Epithelial cell of proximal tubule (primary cell): Measurements from ENCODE around the gene PHRF1. TPM values are rescaled to one million over a fixed set of nuclear protein-coding genes. Genes with fewer than 3 reads are reported as not detected.

Source experiments
- DNase-seq: peaks from one replicate; pipeline ENCODE4 v3.0.0-alpha.2; 2011; ENCODE audit warnings: low read depth
- H3K4me3 ChIP-seq: 2 replicates; pipeline ENCODE4 v1.5.1; 2011; ENCODE audit warnings: low read depth, mild to moderate bottlenecking, low read length
- total RNA-seq: library from RNA; depleted of rRNA; stranded (reverse); fragments of >200 nt; gene quantifications from 2 replicates; pipeline ENCODE4 v1.2.3, GENCODE V29; 2015
- TF ChIP-seq, protein P1 (sequence below): conservative IDR thresholded peaks from 2 replicates; pipeline ENCODE4 v1.5.1; 2012; ENCODE audit warnings: low read depth, mild to moderate bottlenecking, low read length

The PHRF1 gene
- total RNA-seq, 1 donor from 2014 or later, result 24.2 TPM

DNA sequence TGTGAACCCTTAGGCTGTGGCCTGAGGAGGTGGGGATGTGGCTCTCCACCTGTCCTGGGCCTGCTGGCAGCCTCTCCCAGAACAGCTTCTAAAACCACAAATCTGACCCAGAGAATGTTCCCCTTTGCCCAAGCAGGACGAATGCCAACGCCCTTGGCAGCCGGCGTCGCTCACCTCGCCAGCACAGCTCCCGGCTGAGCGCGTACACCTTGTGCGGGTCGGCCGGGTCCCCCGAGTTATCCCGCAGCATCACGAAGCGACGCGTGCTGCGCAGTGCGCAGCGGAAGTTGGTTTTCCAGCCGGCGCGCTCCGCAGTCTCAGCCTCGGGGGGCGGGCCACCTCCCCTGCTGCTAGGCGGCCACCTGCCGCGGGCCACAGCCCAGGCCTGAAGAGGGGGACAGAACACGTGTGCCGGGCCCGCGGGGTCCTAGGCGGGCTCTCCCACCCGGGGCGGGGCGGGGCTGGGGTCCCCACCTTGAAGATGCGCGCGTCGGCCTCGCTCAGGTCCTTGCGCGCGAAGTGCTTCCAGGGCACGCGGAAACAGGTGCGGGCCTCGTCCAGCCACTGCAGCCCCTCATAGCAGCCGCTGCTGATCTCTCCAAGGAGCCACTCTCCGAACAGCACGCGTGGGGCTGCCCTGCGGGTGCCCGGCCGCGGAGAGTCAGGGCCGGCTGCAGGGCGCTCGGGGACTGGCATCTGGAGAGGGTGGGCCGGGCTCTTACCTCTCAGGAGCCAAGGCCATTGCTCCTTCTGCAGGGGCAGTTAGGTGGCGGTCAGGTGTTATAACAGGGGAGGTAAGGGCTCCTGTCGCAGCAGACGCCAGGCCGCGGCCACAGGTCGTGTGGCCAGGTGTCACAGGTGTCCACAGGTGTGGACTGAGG, 38.6 kb downstream of the PHRF1 start:
- DNase-seq, result no peak
- TF ChIP-seq, protein P1, sequence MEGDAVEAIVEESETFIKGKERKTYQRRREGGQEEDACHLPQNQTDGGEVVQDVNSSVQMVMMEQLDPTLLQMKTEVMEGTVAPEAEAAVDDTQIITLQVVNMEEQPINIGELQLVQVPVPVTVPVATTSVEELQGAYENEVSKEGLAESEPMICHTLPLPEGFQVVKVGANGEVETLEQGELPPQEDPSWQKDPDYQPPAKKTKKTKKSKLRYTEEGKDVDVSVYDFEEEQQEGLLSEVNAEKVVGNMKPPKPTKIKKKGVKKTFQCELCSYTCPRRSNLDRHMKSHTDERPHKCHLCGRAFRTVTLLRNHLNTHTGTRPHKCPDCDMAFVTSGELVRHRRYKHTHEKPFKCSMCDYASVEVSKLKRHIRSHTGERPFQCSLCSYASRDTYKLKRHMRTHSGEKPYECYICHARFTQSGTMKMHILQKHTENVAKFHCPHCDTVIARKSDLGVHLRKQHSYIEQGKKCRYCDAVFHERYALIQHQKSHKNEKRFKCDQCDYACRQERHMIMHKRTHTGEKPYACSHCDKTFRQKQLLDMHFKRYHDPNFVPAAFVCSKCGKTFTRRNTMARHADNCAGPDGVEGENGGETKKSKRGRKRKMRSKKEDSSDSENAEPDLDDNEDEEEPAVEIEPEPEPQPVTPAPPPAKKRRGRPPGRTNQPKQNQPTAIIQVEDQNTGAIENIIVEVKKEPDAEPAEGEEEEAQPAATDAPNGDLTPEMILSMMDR, result no peak
- peak overlapping the region; percentile 82 for H3K4me3 ChIP-seq

DNA sequence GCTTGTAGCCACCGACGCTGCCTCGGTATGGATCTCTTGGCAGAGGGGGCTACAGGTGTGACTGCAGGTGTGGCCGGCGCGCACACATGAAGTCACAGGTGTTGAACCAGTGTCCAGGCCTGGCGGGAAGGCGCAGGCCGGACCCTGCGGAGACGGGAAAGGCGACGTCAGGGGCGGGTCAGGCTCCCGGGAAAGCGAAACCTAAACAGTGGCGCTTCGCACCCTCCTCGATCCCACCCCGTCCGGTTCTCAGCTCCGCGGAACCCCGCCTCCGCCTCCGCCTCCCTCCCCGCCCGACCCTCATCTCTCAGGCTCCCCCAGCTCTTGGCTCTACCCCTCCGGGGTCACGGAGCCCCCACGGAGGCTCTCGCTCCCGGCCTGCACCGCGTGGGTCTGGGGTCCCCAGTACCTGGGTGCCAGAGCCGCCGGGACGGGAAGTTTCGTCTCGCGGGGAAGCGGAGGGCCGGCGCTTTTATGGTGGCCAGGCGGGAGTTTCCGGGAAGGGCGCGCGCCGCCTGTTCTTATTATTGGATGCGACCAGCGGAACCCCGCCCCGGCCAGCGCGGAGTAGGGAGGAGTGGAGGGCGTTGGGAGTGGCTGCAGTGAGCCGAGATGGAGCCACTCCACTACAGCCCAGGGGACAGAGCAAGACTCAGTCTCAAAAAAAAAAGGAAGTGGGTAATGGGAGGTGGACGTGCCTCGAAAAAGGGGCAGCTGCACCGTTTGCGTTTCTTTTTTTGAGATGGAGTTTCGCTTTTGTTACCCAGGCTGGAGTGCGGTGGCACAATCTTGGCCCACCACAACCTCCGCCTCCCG, 39.4 kb downstream of the PHRF1 start, which contains the start of gene IRF7:
TSS of gene IRF7 (minus strand) at position 447 of the 816 bp plus-strand sequence. CDS start 586 bp downstream, outside the sequence.
- DNase-seq, result peak; percentile 12
- TF ChIP-seq, protein P1, result no peak

DNA sequence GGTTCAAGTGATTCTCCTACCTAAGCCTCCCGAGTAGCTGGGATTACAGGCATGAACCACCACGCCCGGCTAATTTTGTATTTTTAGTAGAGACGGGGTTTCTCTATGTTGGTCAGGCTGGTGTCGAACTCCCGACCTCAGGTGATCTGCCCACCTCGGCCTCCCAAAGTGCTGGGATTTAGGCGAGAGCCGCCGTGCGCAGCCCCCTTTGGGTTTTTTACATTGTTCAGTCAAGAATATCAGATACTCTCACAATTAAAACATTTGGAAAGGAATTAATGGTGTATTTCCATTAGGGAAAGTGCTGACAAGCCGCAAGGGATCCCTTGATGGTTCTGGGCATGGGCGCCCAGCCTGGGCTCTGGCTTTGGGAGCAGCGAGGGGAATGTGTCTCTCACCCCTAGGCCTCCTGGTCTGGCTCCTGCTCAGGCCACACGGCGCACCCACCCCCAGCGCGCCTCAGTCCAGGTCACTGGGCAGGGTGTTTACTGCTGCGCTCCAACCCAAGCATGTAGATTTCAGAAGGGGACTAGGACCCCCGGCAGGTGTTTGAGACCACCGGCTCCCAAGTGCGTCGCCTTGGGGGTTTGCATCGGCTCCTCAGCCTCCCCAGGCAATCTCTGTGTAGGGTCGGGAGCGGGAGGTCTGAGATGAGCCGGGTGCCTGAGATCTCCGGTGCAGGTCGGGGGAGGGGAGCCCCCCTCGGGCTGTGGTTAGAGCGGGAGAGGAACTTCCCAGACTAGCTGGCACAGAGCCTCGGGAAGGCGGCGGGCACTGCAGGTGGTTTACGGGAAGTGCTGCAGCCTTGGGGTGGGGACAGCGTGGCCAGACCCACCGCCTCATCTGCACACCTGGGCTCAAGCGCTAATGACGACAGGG, 40.3 kb downstream of the PHRF1 start:
- TF ChIP-seq, protein P1, result no peak
- no peak for DNase-seq
- H3K4me3 ChIP-seq, result peak overlapping the region; percentile 82

More for the DNA sequence above, 39.4 kb downstream of the PHRF1 start, which contains the start of gene IRF7:
- peak within 1 kb of the TSS; percentile 82 for H3K4me3 ChIP-seq

DNA sequence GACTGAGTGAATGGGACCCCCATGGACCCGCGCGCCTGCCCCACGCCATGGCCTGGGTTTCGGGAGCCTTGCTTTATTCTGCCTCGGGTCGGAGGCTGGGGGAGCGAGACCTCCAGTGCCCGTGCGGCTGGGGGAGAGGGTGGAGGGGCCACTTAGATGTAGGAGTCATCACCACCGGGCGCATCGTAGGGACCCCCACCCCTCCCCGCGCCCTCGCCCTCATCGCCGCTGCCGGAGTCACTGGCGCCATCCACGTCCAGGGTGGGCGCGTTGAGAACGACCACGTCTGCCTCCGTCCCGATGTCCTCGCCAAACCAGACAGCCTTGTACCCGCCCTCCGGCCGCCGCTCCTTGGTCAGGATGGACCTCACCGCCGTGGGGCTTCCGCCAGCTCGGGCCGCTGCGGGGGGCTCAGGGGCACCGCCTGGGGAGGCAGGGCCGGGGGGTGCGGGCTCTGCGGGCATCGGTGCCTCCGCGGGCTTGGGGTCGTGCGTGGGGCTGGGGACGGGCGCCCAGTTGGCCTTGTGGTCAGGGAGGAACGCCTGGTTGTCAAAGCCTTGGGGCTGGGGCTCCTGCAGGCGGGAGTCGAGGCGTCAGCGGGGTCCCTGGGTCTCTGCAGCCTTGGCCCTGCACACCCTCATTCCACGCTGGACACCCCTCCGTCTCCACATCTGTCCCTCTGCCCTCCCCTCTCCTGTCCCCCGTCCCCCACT, 41.1 kb downstream of the PHRF1 start:
- DNase-seq, result no peak
- TF ChIP-seq, protein P1, result no peak

DNA sequence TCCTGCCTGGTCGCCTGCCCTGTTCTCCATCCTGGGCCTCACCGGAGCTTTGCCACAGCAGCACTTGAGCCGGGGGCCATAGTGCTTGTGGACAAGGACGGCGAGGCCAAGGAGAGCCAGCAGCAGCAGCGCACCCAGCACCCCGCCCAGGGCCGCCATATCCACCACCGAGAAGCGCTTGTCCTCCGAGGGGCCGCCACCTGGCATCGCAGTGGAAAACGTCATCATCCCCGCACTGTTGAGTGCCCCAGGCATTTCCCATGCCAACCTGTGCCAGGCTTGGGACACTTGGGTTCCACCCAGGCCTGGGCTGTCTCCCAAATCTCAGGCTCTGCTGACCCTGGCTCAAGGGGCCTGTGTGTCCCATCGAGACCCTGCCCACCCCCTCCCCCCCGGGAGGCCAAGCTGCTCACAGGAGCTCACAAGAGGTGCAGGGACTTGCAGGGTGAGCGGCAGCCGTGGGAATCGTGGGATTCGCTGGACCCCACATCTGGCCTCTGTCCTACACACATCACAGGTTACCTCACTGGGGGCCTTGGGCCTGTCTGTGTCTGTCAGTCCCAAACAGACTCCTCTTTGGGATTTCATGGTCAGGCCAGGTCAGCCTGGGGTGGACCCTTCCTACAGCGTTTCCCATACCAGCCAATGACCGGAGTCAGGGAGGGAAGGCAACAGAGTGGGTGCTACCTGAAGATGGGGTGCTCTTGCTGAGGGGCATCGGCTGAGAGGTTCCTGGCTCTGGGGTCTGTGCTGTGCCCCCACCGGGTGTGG, 41.8 kb downstream of the PHRF1 start:
- DNase-seq, result no peak
- no peak overlapping the region for H3K4me3 ChIP-seq
- TF ChIP-seq, protein P1, result no peak

More for the DNA sequence above, 41.1 kb downstream of the PHRF1 start:
- H3K4me3 ChIP-seq, result no peak overlapping the region
